Glutamatergic neuron (in vitro differentiated cells): ENCODE measurements around the gene EN2. TPM values are rescaled to one million over a fixed set of nuclear protein-coding genes. Genes with fewer than 3 reads are reported as not detected.

Source experiments
- DNase-seq: peaks from one replicate; pipeline ENCODE4 v3.0.0; 2022
- H3K27ac Mint-ChIP-seq: one replicate; pipeline ENCODE4 v1.8.0; 2020; ENCODE audit warnings: mild to moderate bottlenecking, mixed read lengths, inconsistent platforms; ENCODE audit not compliant: unreplicated experiment
- H3K27me3 Mint-ChIP-seq: one replicate; pipeline ENCODE4 v1.8.0; 2020; ENCODE audit warnings: mild to moderate bottlenecking, moderate library complexity, mixed read lengths, inconsistent platforms; ENCODE audit not compliant: unreplicated experiment
- H3K36me3 Mint-ChIP-seq: one replicate; pipeline ENCODE4 v1.8.0; 2020; ENCODE audit warnings: mild to moderate bottlenecking, mixed read lengths, inconsistent platforms; ENCODE audit not compliant: unreplicated experiment
- H3K4me1 Mint-ChIP-seq: one replicate; pipeline ENCODE4 v1.8.0; 2020; ENCODE audit warnings: mild to moderate bottlenecking, low read depth, mixed read lengths, inconsistent platforms; ENCODE audit not compliant: unreplicated experiment
- H3K4me3 Mint-ChIP-seq: one replicate; pipeline ENCODE4 v1.8.0; 2020; ENCODE audit warnings: mild to moderate bottlenecking, mixed read lengths, inconsistent platforms; ENCODE audit not compliant: unreplicated experiment
- H3K9me3 Mint-ChIP-seq: one replicate; pipeline ENCODE4 v1.8.0; 2020; ENCODE audit warnings: mild to moderate bottlenecking, moderate library complexity, mixed read lengths, inconsistent platforms; ENCODE audit not compliant: unreplicated experiment
- total RNA-seq: library from RNA; stranded (reverse); fragmentation: NEBNext Ultra II Directional; extraction: Animal tissue kit (Norgen Biotek cat#: 25700); gene quantifications from one replicate; pipeline ENCODE4 v1.2.1, GENCODE V29; 2021; ENCODE audit not compliant: unreplicated experiment
- TF ChIP-seq, protein P1 (sequence below): fragments of 200-600 bp; sonication (generic); IDR thresholded peaks from one replicate; pipeline ENCODE4 v1.5.0; 2021; ENCODE audit not compliant: partially characterized antibody, unreplicated experiment

Gene EN2
- total RNA-seq, 1 donor from 2014 or later: 0.20 TPM

DNA sequence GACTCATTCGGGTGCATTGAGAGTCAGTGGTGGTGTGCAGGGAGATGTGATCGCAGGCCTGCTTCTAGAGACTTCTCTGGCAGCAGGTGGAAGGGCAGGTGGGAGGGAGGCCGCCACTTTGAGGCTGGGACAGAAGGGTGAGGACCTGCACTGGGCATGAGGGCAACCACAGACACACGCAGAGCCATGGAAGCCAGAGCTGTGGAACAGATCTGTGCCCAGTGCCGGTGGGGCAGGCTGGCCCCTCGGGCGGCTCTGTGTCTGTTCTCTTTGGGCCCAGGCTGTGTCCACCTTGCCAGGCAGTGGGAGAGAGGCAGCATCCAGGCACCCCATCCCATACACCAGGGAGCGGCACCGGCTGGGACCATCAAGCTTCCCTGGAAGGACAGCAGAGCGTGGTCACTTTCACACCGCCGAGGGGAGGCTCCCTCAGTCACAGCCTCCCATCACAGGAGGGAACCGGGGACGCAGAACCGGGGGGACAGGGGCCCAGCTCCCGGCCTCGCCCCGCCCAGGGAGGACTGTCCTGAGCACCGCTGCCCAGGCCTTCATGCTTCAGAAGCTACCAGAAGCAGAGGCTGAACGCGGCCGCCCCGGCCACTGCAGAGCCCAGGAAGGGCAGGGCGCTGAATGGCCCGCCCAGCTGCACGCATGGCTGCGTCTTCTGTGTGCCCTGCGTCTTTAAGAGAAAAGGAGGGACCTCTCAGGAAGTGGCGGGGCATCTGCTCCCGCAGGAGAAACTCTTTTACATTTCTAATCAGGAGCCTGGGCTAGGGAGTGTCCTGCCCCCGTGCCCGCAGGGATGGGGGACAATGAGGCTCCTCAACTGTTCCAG is 32.1 kb downstream of the EN2 start:
- peak overlapping the region; percentile 83 for H3K4me3 Mint-ChIP-seq
- H3K27ac Mint-ChIP-seq: peak overlapping the region; percentile 33
- peaks cover 10% of the 10 kb centered on the region for H3K27me3 Mint-ChIP-seq
- H3K36me3 Mint-ChIP-seq: peaks cover 3% of the 10 kb centered on the region
- peaks cover 12% of the 10 kb centered on the region for H3K4me1 Mint-ChIP-seq
- H3K9me3 Mint-ChIP-seq: peaks cover 4% of the 10 kb centered on the region
- DNase-seq: no peak
- TF ChIP-seq, protein P1, sequence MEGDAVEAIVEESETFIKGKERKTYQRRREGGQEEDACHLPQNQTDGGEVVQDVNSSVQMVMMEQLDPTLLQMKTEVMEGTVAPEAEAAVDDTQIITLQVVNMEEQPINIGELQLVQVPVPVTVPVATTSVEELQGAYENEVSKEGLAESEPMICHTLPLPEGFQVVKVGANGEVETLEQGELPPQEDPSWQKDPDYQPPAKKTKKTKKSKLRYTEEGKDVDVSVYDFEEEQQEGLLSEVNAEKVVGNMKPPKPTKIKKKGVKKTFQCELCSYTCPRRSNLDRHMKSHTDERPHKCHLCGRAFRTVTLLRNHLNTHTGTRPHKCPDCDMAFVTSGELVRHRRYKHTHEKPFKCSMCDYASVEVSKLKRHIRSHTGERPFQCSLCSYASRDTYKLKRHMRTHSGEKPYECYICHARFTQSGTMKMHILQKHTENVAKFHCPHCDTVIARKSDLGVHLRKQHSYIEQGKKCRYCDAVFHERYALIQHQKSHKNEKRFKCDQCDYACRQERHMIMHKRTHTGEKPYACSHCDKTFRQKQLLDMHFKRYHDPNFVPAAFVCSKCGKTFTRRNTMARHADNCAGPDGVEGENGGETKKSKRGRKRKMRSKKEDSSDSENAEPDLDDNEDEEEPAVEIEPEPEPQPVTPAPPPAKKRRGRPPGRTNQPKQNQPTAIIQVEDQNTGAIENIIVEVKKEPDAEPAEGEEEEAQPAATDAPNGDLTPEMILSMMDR: no peak

DNA sequence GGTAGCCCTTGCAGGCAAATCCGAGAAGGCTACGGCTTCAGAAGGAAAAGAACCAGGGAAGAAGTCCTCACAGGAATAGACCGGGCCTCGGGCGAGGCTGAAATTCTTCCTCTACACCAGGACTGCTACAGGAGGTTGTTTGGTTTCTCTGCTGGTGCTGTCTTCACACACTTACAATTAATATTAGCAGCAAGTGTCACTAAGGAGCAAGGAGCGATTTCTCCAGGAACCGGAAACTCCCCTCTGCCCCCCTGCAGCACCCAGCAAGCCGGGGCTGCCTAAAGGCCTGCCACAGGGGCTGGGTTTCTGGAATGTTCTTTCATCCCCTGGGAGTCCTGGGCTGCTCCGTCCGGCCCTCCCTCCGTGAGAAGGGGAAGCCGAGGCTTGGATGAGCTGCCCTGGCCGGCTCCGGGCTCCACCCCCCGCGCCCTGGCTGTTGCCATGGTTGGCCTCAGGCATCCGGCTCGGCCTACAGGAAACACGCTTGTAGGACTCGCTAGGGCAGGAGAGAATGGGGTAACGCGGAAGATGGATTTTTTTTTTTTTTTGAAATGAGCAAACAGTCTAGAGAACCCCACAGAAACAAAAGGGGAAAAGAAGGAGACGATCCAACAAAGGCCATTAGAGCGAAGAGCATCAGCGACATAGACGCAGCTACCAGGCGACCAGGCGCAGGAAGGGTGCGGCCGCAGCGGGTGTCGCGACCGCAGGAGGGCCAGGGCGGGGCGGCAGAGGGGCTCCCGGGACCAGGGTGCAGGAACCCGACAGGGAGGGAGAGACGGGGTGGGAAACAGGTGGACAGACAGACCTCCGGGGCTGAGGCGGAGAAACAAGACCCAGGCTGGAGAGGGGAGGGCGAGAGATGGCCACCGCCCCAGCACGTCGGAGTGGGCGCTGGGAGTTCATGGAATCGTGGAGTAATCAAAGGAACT is 33.0 kb downstream of the EN2 start:
- Mint-ChIP-seq H3K36me3 (peaks cover 3% of the 10 kb centered on the region), H3K27me3 (peaks cover 10% of the 10 kb centered on the region), H3K27ac (peak overlapping the region; percentile 33), H3K4me1 (peaks cover 12% of the 10 kb centered on the region), H3K4me3 (peak overlapping the region; percentile 83), H3K9me3 (peaks cover 4% of the 10 kb centered on the region)
- peak; percentile 70 for DNase-seq
- TF ChIP-seq, protein P1: no peak

DNA sequence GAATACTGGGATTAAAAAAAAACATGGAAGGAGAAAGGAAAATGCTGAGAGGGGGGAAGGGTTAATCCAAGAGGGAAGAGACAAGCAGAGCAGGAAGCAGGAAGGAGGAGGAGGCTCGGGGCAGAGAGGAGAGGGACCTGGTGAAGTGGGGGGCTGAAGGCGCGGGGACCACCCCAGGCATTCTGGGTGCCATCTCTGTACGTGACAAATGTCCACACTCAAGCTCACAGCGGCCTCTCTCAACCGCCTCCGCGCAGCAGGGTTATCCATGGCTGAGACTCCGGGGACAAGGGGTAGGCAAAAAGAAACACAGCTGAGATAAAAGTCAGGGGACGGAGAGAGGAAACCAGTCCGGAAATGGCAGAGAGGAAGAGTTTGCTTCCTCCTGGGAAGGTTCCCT is 33.9 kb downstream of the EN2 start:
- TF ChIP-seq, protein P1: no peak
- H3K9me3 Mint-ChIP-seq: peaks cover 4% of the 10 kb centered on the region
- H3K4me3 Mint-ChIP-seq: peak overlapping the region; percentile 1
- H3K27ac Mint-ChIP-seq: no peak overlapping the region
- peaks cover 3% of the 10 kb centered on the region for H3K36me3 Mint-ChIP-seq
- no peak for DNase-seq
- H3K27me3 Mint-ChIP-seq: peaks cover 10% of the 10 kb centered on the region
- peaks cover 10% of the 10 kb centered on the region for H3K4me1 Mint-ChIP-seq

DNA sequence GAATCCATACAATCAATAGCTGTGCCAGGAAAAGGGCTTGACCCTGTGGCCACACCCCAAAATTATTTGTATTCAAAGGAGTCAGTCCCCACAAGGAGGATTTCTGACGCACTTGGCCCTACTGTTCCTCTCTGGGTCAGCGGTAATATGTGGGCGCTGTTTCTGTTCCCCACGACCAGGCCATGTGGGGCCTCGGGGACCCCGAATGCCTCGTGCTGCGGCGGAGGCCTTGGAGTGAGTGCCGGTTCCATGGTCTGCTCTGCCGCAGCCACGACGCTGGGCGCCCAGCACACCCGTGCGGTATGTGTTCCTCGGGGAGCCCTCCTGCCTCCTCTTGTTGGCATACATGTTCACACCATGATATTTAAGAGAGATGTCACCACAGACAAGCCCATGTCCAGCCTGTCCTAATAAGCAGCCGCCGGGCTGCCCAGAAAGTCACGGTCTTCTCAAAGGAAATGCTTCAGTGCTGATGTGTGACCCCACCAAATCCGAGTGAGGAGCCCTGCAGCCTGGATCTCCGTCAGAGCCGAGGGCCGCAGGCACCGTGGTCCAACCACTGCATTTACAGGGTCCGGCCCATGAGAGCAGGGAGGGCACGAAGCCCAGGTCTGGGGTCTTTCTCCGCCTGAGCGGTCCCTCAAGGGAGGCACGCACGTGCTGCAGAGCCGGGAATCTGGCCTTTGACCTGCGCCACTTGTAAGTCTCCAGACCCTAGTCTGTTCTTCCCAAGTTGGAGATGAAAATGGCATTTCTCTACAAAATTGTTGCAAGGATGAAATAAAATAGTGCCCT is 36.0 kb downstream of the EN2 start:
- no peak for DNase-seq
- TF ChIP-seq, protein P1: no peak
- Mint-ChIP-seq H3K4me1 (peaks cover 10% of the 10 kb centered on the region), H3K27ac (no peak overlapping the region), H3K9me3 (peaks cover 2% of the 10 kb centered on the region), H3K36me3 (peaks cover under 1% of the 10 kb centered on the region), H3K4me3 (no peak overlapping the region), H3K27me3 (peaks cover 6% of the 10 kb centered on the region)
